Measurements from ENCODE around the gene DYNC2H1. TPM values are rescaled to one million over a fixed set of nuclear protein-coding genes. Genes with fewer than 3 reads are reported as not detected.

Gene DYNC2H1
- total RNA-seq, 1 donor from 2014 or later = 16.2 TPM

- TF ChIP-seq CTCF (IDR thresholded peaks at IDR 0.05) = no peak
Observed at GRCh38 chr11:103480421-103480820, 371.2 kb downstream of the DYNC2H1 start.

GRCh38 chr11:103483996-103484395 lies 374.8 kb downstream of the DYNC2H1 start:
- Histone ChIP-seq H3K4me3 (no peak overlapping the region), H3K36me3 (no peaks in the 10 kb centered on the region), H3K4me1 (no peaks in the 10 kb centered on the region), H3K9me3 (no peaks in the 10 kb centered on the region), H3K27ac (no peak overlapping the region), H3K27me3 (no peaks in the 10 kb centered on the region)
- intact Hi-C loops (cut with DNase I) = no loop called here
- no peak for TF ChIP-seq CTCF (IDR thresholded peaks at IDR 0.05)
- DNase-seq (no peak), ATAC-seq (no peak)

More at GRCh38 chr11:103480421-103480820, 371.2 kb downstream of the DYNC2H1 start:
- Histone ChIP-seq H3K4me3 (no peak overlapping the region), H3K36me3 (no peaks in the 10 kb centered on the region), H3K9me3 (no peaks in the 10 kb centered on the region), H3K27ac (no peak overlapping the region), H3K4me1 (no peaks in the 10 kb centered on the region), H3K27me3 (no peaks in the 10 kb centered on the region)
- no peak for ATAC-seq
- intact Hi-C loops (cut with DNase I) = no loop called here
- DNase-seq = no peak

- DNase-seq (no peak), ATAC-seq (no peak)
Observed at GRCh38 chr11:103484545-103484944, 375.3 kb downstream of the DYNC2H1 start.

GRCh38 chr11:103486604-103487003 lies 377.4 kb downstream of the DYNC2H1 start:
- no peak overlapping the region for H3K27ac ChIP-seq
- H3K27me3 ChIP-seq = no peaks in the 10 kb centered on the region
- H3K36me3 ChIP-seq = no peaks in the 10 kb centered on the region
- H3K4me1 ChIP-seq = no peaks in the 10 kb centered on the region
- DNase-seq (no peak), ATAC-seq (no peak)
- no peaks in the 10 kb centered on the region for H3K9me3 ChIP-seq
- no peak for TF ChIP-seq CTCF (IDR thresholded peaks at IDR 0.05)
- no peak overlapping the region for H3K4me3 ChIP-seq
- intact Hi-C loops (cut with DNase I) = no loop called here

More at GRCh38 chr11:103484545-103484944, 375.3 kb downstream of the DYNC2H1 start:
- Histone ChIP-seq H3K36me3 (no peaks in the 10 kb centered on the region), H3K4me1 (no peaks in the 10 kb centered on the region), H3K27ac (no peak overlapping the region), H3K9me3 (no peaks in the 10 kb centered on the region), H3K27me3 (no peaks in the 10 kb centered on the region), H3K4me3 (no peak overlapping the region)
- intact Hi-C loops (cut with DNase I) = no loop called here
- TF ChIP-seq CTCF (IDR thresholded peaks at IDR 0.05) = no peak

GRCh38 chr11:103487113-103487512 lies 377.9 kb downstream of the DYNC2H1 start:
- no peaks in the 10 kb centered on the region for H3K36me3 ChIP-seq
- no peaks in the 10 kb centered on the region for H3K27me3 ChIP-seq
- no peak for ATAC-seq
- intact Hi-C loops (cut with DNase I) = no loop called here
- TF ChIP-seq CTCF (IDR thresholded peaks at IDR 0.05) = no peak
- DNase-seq = no peak
- H3K4me3 ChIP-seq = no peak overlapping the region
- no peaks in the 10 kb centered on the region for H3K4me1 ChIP-seq
- H3K27ac ChIP-seq = no peak overlapping the region
- H3K9me3 ChIP-seq = no peaks in the 10 kb centered on the region

GRCh38 chr11:103488031-103488461 lies 378.8 kb downstream of the DYNC2H1 start:
- intact Hi-C loops (cut with DNase I) = no loop called here
- TF ChIP-seq CTCF (IDR thresholded peaks at IDR 0.05) = no peak

More at GRCh38 chr11:103488031-103488461, 378.8 kb downstream of the DYNC2H1 start:
- Histone ChIP-seq H3K4me1 (no peaks in the 10 kb centered on the region), H3K4me3 (no peak overlapping the region), H3K9me3 (no peaks in the 10 kb centered on the region), H3K27me3 (no peaks in the 10 kb centered on the region), H3K36me3 (no peaks in the 10 kb centered on the region), H3K27ac (no peak overlapping the region)
- DNase-seq (no peak), ATAC-seq (no peak)
